DMS79 (cell line): ENCODE measurements around the gene HYAL2.

ENCODE experiments used
- DNase-seq: peaks from one replicate; lab custom pipeline; 2025; lab: John Stamatoyannopoulos, UW

Gene HYAL2

DNA sequence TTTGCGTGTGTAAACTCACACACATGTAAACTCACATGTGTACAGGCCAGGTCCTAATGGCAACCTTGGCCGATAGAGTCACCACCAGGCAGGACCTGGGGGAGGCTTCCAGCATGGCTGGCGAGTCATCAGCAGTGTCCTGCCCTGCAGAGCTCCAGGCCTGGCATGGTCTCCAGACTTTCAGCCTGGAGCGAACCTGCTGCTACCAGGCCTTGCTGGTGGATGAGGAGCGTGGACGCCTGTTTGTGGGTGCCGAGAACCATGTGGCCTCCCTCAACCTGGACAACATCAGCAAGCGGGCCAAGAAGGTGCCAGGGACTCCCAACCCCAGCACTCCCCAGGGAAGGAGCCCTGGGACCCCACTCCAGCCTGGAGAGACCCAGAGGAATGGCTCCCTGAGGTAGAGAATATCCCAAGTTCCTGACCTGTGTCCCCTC lies 52.5 kb downstream of the HYAL2 start:
- no peak for DNase-seq

DNA sequence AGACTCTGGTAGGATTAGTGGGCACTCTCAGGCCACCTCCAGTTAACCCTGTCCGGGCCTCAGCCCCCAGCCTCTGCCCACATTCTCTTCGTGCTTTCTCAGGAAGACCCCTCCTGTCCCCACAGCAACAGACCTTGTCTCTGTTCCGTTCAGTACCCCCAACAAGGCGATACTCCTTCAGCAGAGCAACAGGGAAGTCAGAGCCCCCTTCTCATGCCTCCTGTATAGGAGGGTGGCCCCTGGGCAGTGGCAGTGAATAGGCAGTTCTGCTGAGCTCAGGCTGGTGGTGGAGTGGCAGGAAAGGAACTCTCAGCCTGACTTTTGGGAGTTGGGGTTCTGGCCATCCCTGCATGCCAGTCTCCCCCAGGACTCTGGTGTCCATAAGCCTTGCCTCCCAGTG lies 53.1 kb downstream of the HYAL2 start:
- DNase-seq, result no peak

DNA sequence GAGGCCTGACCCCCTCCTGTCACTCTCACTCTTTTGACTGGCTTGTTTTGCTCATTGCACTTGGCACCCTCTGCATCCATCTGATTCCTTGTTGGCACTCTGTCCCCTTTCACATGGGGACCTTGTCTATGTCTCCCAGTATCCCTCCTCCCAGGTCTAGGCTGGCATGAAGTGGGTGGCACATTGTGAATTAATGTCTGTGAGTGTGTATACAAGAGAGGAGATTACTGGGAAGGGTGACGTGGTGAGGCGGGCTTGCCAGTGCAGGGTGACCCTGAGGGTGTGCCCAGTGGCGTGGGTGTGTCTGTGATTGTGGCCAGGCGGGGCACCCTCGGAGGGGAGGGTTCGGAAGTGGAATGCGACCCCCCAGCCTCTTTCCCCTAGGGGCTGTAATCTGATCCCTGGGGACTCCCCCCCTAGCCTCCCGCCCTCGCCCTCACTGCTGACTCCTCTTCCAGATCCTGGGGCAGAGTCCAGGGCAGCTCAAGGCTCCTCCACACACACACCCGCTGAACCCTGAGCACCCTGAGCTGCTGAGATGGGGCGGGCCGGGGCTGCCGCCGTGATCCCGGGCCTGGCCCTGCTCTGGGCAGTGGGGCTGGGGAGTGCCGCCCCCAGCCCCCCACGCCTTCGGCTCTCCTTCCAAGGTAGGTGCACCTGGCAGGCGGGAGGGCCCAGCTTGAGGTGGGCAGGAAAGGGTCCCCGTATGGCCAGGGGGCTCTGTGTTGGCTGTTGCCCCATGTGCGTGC lies 53.7 kb downstream of the HYAL2 start, which contains the start of gene SEMA3B:
Gene SEMA3B, plus strand, starts transcription at position 445 of the 749 bp plus-strand sequence. Its CDS starts 94 bp downstream, at position 539.
- no peak for DNase-seq

DNA sequence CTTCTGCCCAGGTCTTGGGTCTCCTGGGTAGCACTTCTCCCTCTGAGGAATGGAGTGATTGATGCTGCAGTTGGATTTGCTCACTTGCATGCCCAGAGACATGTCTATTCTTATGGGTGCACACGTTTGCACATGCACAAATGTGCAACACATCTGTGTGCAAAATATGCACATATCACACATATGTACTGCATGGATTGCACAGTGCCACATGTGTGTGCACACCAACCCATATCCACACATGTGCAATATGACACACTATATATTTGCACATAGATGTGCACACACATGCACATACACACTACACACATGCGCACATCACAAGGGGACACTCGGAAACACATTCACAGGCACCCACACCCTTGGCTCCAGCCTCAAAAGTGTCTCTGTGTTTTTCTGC lies 54.3 kb downstream of the HYAL2 start:
- no peak for DNase-seq
